ENCODE measurements around the gene SVBP. TPM values are rescaled to one million over a fixed set of nuclear protein-coding genes. Genes with fewer than 3 reads are reported as not detected.

The SVBP gene
- polyA plus RNA-seq, 1 donor = 48.6 TPM

DNA sequence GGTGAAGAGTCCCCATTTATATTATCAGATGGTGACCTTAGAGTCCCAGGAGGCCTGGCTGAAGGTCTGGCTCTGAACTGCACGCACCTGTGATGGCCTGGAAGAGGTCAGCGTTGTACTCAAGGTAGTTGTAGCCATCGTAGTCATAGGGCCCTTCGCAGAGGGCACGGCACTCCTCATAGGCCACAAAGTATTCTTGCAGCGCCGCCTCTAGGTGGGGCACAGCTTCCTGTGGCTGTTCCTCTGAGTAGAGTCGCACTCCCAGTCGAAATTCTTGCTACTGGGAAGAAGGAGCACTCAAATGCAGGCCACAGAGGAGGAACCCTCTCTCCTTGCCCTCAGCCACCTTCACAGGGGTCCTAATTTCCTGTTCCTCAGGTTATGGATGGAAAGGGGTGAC lies 58.1 kb downstream of the SVBP start:
- DNase-seq = no peak

DNA sequence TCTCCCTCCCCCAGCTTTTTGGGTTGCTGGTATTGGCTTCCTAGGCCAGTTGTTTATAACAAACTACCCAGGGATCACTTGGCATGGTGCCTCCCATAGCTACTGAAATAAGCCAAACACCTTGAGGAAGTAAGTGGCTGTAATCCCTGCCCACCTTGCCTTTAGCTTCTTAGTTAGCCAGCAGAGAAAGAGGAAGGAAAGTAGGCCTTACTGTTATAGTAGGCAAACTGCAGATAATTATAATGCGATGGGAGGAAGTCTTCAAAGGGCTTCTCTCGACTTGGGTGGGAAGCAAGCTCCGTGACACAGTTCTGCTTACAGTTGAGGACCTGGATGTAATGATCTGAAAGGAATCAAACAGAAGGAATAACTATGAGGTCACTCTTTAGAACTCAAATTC lies 58.6 kb downstream of the SVBP start:
- DNase-seq = no peak

DNA sequence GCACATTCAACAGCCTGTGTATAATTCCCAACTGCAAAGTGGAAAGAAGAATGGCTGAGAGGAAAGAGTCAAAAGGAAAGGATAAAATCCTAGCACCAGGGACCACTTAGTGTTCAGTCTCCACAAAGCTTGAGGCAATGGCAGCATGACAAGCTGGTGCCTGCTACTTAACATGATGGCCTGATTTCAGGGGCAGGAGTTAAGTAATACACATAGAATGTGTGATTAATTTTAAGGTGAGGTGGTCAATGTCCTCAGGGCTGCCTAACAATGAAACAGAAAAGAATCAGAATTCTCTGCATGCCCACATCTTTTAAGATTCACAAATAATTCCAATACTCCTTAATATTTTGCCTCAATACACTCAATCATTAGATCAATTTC lies 59.3 kb downstream of the SVBP start:
- no peak for DNase-seq

Other genes with a start within 250 kb of the SVBP start
- gene PPIH, start 159.0 kb downstream of the SVBP start, polyA plus RNA-seq (ENCODE audit: insufficient read length) = 34.8 TPM
- gene YBX1, start 135.0 kb downstream of the SVBP start, polyA plus RNA-seq (ENCODE audit: insufficient read length) = 1,149 TPM
- 0.31 TPM for gene CLDN19, start 77.2 kb downstream of the SVBP start, polyA plus RNA-seq (ENCODE audit: insufficient read length)
- gene P3H1, start 50.4 kb downstream of the SVBP start, polyA plus RNA-seq (ENCODE audit: insufficient read length) = 55.1 TPM
- 10.1 TPM for gene C1orf50, start 50.1 kb downstream of the SVBP start, polyA plus RNA-seq (ENCODE audit: insufficient read length)
- 0.79 TPM for gene TMEM269, start 32.4 kb downstream of the SVBP start, polyA plus RNA-seq (ENCODE audit: insufficient read length)
- 8.2 TPM for gene ERMAP, start 275 bp downstream of the SVBP start, polyA plus RNA-seq (ENCODE audit: insufficient read length)
- 9.9 TPM for gene ZNF691, start 29.2 kb upstream of the SVBP start, polyA plus RNA-seq (ENCODE audit: insufficient read length)
- gene SLC2A1, start 141.5 kb upstream of the SVBP start, polyA plus RNA-seq (ENCODE audit: insufficient read length) = 18.8 TPM

Data from hindlimb muscle (tissue), 1 donor.